K562 (cell line): ENCODE measurements around the gene NDUFAF3. TPM values are rescaled to one million over a fixed set of nuclear protein-coding genes. Genes with fewer than 3 reads are reported as not detected.
A peak's percentile ranks its signal among the peaks of the same experiment; 100 is the strongest.

ENCODE experiments used
- BCL6 ChIP-seq: fragments of 250-450 bp; sonication (Bioruptor Pico); IDR thresholded peaks from 2 replicates; pipeline ENCODE4 v1.4.0; 2020
- CREB1 ChIP-seq, 2 experiments: sonication (generic) in 1 of 2; formaldehyde crosslinking in 1 of 2; IDR thresholded peaks; 2 replicates each; pipeline versions ENCODE4 v1.6.1 to v1.8.0; 2012 to 2022; ENCODE audit warnings: inconsistent platforms in 1 of 2, mild to moderate bottlenecking in 1 of 2, missing genetic modification reagents in 1 of 2, moderate library complexity in 1 of 2
- CTBP1 ChIP-seq: fragments of 450-650 bp; IDR thresholded peaks from 2 replicates; pipeline ENCODE4 v1.6.1; 2016; ENCODE audit warnings: borderline replicate concordance
- KDM5B ChIP-seq: fragments of 200-600 bp; sonication (generic); IDR thresholded peaks from 2 replicates; pipeline ENCODE4 v1.6.1; 2012; ENCODE audit warnings: low read depth, mild to moderate bottlenecking, moderate library complexity, low read length, control low read depth, inconsistent platforms; ENCODE audit not compliant: insufficient replicate concordance
- MCM3 ChIP-seq: fragments of 450-650 bp; IDR thresholded peaks from 2 replicates; pipeline ENCODE4 v1.6.1; 2016
- MTA2 ChIP-seq: fragments of 450-650 bp; IDR thresholded peaks from 2 replicates; pipeline ENCODE4 v1.6.1; 2016; ENCODE audit warnings: low read depth
- RB1 ChIP-seq: fragments of 450-650 bp; IDR thresholded peaks from 2 replicates; pipeline ENCODE4 v1.6.1; 2017; ENCODE audit warnings: low read depth, mild to moderate bottlenecking
- SUPT5H ChIP-seq: fragments of 450-650 bp; IDR thresholded peaks from 2 replicates; pipeline ENCODE4 v1.6.1; 2016
- U2AF2 ChIP-seq: fragments of 200-400 bp; formaldehyde crosslinking; optimal IDR thresholded peaks from 2 replicates; pipeline ENCODE3; 2017; ENCODE audit warnings: low read depth, mild to moderate bottlenecking, low read length
- ZSCAN29 ChIP-seq: fragments of 450-650 bp; IDR thresholded peaks from 2 replicates; pipeline ENCODE4 v1.6.1; 2017
- polyA plus RNA-seq, 8 experiments: library from polyadenylated mRNA; depleted of rRNA in 4 of 8; stranded (reverse) in 5 of 8; unstranded in 3 of 8; fragments of >200 nt; fragmentation: Nextera tagmentation in 2 of 8; fragmentation: Illumina TruSeq in 1 of 8; extraction: Ambion mirVana in 2 of 8; extraction: Trizol in 1 of 8; gene quantifications; 2 replicates each; pipeline versions ENCODE4 v1.2.1 to v1.2.3, GENCODE V29; 2011 to 2014; ENCODE audit warnings: inconsistent platforms in 1 of 8, missing spikeins in 1 of 8
- total RNA-seq, 7 experiments: library from RNA; depleted of rRNA in 6 of 7; stranded (reverse); fragments of >200 nt in 6 of 7; fragmentation: Illumina TruSeq in 2 of 7; extraction: Trizol in 2 of 7; gene quantifications; 2 replicates each; pipeline versions ENCODE4 v1.2.1 to v1.2.3, GENCODE V29; 2011 to 2021; ENCODE audit warnings: low replicate concordance in 1 of 7
- TF ChIP-seq, protein P1 (sequence below): fragments of 250-450 bp; sonication (Bioruptor Pico); IDR thresholded peaks from 2 replicates; pipeline ENCODE4 v1.4.0; 2020
- TF ChIP-seq, protein P2 (sequence below): sonication (generic); formaldehyde crosslinking; IDR thresholded peaks from 2 replicates; pipeline ENCODE4 v1.8.1; 2023; ENCODE audit warnings: mild to moderate bottlenecking, missing genetic modification reagents
- TF ChIP-seq, protein P3 (sequence below): fragments of 450-650 bp; formaldehyde crosslinking; IDR thresholded peaks from 2 replicates; pipeline ENCODE4 v1.4.0; 2022; ENCODE audit warnings: mild to moderate bottlenecking, moderate library complexity

The NDUFAF3 gene
- total and polyA plus RNA-seq, 9 of the 15 experiments (the other 6 are each of a cell fraction or from before 2014, with no cell fraction given) = 17.0 to 127 (median 36.3) TPM

GRCh38 chr3:49021213-49021812 lies 608 bp upstream of the NDUFAF3 start (continued):
- TF ChIP-seq, protein P1, sequence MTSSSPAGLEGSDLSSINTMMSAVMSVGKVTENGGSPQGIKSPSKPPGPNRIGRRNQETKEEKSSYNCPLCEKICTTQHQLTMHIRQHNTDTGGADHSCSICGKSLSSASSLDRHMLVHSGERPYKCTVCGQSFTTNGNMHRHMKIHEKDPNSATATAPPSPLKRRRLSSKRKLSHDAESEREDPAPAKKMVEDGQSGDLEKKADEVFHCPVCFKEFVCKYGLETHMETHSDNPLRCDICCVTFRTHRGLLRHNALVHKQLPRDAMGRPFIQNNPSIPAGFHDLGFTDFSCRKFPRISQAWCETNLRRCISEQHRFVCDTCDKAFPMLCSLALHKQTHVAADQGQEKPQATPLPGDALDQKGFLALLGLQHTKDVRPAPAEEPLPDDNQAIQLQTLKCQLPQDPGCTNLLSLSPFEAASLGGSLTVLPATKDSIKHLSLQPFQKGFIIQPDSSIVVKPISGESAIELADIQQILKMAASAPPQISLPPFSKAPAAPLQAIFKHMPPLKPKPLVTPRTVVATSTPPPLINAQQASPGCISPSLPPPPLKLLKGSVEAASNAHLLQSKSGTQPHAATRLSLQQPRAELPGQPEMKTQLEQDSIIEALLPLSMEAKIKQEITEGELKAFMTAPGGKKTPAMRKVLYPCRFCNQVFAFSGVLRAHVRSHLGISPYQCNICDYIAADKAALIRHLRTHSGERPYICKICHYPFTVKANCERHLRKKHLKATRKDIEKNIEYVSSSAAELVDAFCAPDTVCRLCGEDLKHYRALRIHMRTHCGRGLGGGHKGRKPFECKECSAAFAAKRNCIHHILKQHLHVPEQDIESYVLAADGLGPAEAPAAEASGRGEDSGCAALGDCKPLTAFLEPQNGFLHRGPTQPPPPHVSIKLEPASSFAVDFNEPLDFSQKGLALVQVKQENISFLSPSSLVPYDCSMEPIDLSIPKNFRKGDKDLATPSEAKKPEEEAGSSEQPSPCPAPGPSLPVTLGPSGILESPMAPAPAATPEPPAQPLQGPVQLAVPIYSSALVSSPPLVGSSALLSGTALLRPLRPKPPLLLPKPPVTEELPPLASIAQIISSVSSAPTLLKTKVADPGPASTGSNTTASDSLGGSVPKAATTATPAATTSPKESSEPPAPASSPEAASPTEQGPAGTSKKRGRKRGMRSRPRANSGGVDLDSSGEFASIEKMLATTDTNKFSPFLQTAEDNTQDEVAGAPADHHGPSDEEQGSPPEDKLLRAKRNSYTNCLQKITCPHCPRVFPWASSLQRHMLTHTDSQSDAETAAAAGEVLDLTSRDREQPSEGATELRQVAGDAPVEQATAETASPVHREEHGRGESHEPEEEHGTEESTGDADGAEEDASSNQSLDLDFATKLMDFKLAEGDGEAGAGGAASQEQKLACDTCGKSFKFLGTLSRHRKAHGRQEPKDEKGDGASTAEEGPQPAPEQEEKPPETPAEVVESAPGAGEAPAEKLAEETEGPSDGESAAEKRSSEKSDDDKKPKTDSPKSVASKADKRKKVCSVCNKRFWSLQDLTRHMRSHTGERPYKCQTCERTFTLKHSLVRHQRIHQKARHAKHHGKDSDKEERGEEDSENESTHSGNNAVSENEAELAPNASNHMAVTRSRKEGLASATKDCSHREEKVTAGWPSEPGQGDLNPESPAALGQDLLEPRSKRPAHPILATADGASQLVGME = 0 out of 2 replicates have a peak, but pooled peaks have one; percentile 45
- TF ChIP-seq KDM5B = peak; percentile 99
- TF ChIP-seq, protein P2, sequence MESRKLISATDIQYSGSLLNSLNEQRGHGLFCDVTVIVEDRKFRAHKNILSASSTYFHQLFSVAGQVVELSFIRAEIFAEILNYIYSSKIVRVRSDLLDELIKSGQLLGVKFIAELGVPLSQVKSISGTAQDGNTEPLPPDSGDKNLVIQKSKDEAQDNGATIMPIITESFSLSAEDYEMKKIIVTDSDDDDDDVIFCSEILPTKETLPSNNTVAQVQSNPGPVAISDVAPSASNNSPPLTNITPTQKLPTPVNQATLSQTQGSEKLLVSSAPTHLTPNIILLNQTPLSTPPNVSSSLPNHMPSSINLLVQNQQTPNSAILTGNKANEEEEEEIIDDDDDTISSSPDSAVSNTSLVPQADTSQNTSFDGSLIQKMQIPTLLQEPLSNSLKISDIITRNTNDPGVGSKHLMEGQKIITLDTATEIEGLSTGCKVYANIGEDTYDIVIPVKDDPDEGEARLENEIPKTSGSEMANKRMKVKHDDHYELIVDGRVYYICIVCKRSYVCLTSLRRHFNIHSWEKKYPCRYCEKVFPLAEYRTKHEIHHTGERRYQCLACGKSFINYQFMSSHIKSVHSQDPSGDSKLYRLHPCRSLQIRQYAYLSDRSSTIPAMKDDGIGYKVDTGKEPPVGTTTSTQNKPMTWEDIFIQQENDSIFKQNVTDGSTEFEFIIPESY (CRISPR knock-in tag) = no peak
- TF ChIP-seq RB1 = no peak
- TF ChIP-seq MTA2 = no peak
- TF ChIP-seq U2AF2 = no peak
- no peak for TF ChIP-seq MCM3
- TF ChIP-seq, protein P3, sequence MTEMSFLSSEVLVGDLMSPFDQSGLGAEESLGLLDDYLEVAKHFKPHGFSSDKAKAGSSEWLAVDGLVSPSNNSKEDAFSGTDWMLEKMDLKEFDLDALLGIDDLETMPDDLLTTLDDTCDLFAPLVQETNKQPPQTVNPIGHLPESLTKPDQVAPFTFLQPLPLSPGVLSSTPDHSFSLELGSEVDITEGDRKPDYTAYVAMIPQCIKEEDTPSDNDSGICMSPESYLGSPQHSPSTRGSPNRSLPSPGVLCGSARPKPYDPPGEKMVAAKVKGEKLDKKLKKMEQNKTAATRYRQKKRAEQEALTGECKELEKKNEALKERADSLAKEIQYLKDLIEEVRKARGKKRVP (CRISPR knock-in tag) = 0 out of 2 replicates have a peak, but pooled peaks have one; percentile 8
- TF ChIP-seq CREB1 (IDR thresholded peaks at IDR 0.05) = peak; percentile 92
- peak; percentile 68 for TF ChIP-seq CREB1 (CRISPR knock-in tag; IDR thresholded peaks at IDR 0.05)
- TF ChIP-seq CTBP1 = 0 out of 2 replicates have a peak, but pooled peaks have one; percentile 62
- TF ChIP-seq ZSCAN29 = no peak
- peak; percentile 99 for TF ChIP-seq SUPT5H
- no peak for TF ChIP-seq BCL6 (CRISPR knock-in tag)
